D721Med (cell line): ENCODE results near the gene SLC12A8.

Experiments
- DNase-seq: peaks from one replicate; pipeline ENCODE4 v3.0.0; 2011; ENCODE audit warnings: low spot score; ENCODE audit not compliant: insufficient read length
- FAIRE-seq: peaks from 2 replicates; lab custom pipeline; 2011; peaks lifted over from hg19 to GRCh38; lab: Jason Lieb, UNC
- CTCF ChIP-seq: IDR thresholded peaks from 2 replicates; pipeline ENCODE4 v1.5.1; 2012; ENCODE audit warnings: mild to moderate bottlenecking, control low read depth; ENCODE audit not compliant: insufficient read depth; ENCODE audit errors: missing control alignments

The SLC12A8 gene

DNA sequence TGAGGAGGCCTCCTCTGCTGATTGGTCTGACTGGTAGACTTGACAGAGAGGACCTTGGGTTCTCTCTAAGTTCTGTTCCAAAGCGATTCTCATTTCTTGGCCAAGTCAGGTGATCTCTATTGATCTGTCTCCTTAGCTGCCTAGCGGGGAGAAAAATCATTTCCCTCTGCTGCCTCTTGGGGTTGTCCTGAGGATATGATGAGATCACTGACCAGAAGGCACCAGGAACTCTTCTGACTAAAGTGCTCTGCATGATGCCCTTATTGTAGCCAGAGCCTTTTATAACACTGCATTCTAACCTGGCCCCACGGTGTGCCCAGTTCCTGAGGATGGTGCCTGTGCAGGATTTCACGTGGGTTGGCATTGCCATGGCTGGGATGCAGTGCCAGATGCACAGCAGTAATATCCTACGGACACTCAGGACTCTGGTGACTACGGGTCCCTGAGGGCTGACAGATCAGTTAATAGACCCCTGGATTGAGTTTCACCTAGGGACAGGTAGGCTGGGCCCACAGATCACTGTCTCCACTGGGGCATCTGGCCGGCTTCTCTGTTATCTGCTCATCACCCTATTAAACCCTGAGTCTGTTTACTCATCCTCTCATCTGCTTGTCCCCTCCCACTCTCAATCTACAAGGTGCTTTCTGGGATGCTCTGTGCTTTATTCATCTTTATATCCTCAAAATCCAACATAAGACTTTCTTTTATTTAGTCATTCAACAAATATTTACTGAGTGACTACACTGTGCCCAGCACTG, 152.9 kb downstream of the SLC12A8 start:
- DNase-seq, result no peak
- FAIRE-seq, result no peak
- TF ChIP-seq CTCF, result no peak

DNA sequence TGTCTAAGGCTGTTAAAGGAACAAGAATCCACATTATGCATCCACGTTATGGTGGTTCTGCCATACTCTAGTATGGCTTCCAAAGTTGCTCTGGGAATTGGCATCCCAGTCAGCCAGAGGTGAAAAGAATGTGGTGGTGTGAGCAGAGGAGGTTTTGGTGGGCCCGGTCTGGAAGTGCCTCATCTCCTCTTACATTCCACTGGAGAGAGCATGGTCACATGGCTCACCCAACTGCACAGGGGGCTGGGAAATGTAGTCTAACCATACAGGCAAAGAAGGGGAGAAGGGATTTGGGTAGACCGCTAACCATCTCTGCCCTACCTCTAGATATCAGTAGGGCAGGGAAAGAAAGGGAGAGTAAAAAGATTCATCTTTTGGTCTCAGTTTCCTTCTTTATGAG, 153.6 kb downstream of the SLC12A8 start:
- no peak for FAIRE-seq
- no peak for TF ChIP-seq CTCF

DNA sequence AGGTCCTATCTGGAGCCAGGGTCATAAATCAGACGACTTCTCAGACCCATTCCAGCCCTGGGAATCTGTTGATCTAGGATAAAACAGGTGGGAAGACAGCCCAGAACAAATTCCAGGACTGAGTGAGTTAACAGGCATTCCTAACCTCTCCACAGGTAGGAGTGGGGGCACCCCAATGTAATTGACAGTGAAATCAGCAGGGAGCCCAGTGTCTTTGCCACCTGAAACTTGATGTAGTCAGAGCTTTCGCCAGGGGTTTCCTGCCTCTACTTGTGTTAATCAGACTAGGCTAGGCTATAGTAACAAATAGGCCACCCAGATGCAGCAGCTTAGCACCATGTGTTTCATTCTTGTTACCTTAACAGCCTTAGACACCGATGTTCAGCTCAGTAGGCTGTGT, 154.0 kb downstream of the SLC12A8 start:
- TF ChIP-seq CTCF, result no peak
- FAIRE-seq, result no peak

More for the DNA sequence above, 153.6 kb downstream of the SLC12A8 start:
- no peak for DNase-seq

GRCh38 chr3:125057186-125057850, 155.2 kb downstream of the SLC12A8 start:
- no peak for FAIRE-seq
- TF ChIP-seq CTCF, result no peak
- DNase-seq, result no peak

More for the DNA sequence above, 154.0 kb downstream of the SLC12A8 start:
- DNase-seq, result no peak

- peak; percentile 81 for DNase-seq
- no peak for FAIRE-seq
- no peak for TF ChIP-seq CTCF
Measured at GRCh38 chr3:125055913-125056745, 156.4 kb downstream of the SLC12A8 start, which contains the start of gene HEG1. Gene HEG1 (minus strand): TSS chr3:125055997. CDS start chr3:125055890, 107 bp downstream.

- DNase-seq (no peak), FAIRE-seq (no peak)
- no peak for TF ChIP-seq CTCF
Measured at GRCh38 chr3:125055331-125055912, 157.1 kb downstream of the SLC12A8 start.
